SKM-1 treated with dmso at 0.1 percent for 144 hours (cell line): ENCODE results near the gene NME5.
A peak's percentile ranks its signal among the peaks of the same experiment; 100 is the strongest.

Experiments
- DNase-seq: peaks from one replicate; lab custom pipeline; 2025; ENCODE audit not compliant: unreplicated experiment; lab: John Stamatoyannopoulos, UW

Gene NME5

GRCh38 chr5:138139781-138140090, 508 bp upstream of the NME5 start:
- DNase-seq: peak; percentile 11

DNA sequence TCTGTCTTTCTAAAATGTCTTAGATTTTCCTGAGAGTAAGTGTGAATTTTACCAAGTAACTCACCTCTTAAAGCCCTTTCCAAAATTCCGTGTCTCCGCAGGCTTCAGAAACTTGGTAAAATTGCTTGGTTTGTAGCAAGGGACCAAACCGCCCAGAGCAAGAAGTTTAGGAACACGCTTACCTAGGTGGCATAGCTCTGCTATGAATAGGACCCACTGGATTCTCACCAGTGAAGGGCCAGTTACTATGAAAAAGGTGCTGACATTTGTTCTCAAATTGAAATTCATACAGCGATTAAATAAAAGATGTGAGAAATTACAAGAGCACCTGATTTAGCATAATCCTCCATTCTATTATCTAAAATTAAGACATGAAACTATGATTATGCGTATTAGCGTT, 6.7 kb downstream of the NME5 start:
- DNase-seq: no peak

GRCh38 chr5:138129347-138129746, 9.9 kb downstream of the NME5 start:
- DNase-seq: no peak

DNA sequence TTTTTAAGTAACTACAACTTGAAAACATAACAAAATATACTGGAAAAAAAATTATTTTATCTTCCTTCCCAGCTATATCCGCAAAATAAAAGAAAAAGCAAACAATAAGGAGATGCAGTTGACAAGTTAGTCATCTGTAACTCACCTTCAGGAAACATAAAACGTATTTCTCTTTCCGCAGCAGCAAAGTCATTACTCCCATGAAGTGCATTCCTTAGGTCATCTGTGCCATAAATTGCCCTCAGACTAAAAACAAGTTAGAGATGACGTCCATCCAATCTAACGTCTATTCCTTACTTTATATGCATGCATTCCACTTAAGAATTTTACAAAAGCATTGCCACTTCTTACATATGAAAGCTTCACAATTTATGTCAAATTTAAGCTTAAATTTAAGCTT, 10.9 kb downstream of the NME5 start:
- DNase-seq: no peak

DNA sequence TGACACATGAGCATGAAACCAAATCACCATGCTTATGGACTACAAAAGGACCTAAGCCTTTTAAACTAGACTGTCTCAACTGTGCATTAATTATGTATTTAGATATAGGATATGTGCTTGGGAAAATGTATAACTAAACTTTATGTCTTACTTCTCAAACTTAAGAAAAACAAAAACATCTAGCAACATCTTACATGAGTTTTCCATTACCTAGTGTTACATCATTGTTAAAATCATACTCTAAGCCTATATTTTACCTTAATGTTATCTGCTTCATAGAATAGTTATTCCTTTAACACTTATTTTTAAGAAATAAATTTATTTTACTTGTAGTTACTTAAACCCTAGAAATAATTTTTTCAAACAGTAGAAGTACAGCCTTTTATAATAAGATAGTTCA, 24.0 kb downstream of the NME5 start:
- DNase-seq: no peak

- no peak for DNase-seq
These were observed 27.3 kb downstream of the NME5 start for GRCh38 chr5:138111937-138112336.

- DNase-seq: no peak
These were observed 28.0 kb downstream of the NME5 start for GRCh38 chr5:138111181-138111580.

DNA sequence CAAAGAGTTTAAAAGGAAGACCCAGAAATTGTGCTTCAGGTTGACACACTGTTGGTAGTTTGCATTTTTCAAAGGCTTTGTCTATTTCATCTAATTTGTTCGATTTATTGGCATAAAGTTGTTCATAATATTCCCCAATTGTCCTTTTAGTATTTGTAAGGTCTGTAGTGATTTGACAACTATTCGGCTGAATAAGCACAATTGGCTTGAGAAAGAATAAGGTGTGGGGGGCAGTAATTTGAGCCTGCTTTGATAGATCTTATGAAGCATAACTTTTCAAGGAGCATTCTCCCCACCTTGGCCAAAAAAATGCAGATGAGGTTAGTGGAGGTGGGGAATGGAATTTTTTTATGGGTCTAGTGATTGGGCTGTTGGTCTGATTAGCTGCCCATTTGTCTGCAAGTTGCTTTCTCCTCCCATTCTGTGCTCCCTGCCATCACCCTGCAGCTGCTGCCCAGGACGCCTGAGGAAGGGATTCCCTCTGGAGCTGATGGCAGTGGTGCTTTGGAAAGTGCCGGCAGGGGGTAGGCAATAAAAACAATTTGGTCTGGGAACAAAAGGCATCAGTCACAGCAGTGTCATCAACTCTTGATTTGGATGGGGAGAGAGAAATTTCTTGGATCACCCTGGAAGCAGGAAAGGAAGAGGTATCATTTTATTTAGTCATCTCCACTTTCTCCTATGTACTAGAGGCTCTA, 28.8 kb downstream of the NME5 start:
- no peak for DNase-seq

DNA sequence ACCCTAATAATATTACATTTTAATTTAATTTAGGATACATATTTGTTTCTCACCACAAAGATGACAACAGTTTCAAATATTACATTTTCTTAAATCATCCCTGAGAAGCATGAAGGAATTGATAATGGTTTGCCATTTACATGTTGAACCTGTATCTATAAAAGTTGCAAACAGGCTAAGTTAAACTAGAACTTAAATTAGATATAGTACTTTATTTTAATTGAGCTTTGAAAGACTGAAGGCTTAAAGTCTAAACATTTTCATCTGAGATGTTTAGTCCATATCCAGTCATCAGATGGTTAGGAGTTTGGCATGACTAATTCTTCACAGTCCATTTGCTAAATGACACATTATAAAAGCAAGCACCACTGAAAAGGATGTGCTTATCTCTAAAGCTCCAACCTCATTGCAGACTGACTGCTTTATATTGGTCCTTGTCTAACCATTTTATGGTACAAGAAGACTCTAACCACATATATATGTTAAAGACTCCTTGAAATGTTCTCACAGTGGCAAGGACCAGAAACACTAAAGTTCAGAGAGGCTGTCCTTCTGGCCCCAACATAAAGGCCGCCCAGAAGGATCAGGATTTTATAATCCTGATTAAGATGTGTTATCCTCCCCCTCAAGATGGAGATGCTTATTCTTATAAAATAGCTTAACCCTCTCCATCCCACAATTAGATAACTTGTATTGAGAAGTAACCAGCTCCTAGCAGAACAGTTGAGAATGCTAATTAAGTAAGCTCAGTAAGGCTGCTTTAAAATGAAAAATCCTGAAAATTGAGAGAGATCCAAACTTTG, 29.6 kb downstream of the NME5 start:
- no peak for DNase-seq

GRCh38 chr5:138107213-138107612, 32.0 kb downstream of the NME5 start:
- DNase-seq: no peak

GRCh38 chr5:138105709-138106108, 33.5 kb downstream of the NME5 start:
- no peak for DNase-seq

- no peak for DNase-seq
These were observed 36.0 kb downstream of the NME5 start for GRCh38 chr5:138103319-138103637.

- no peak for DNase-seq
These were observed 36.5 kb downstream of the NME5 start for GRCh38 chr5:138102454-138103318.

GRCh38 chr5:138096997-138097828, 42.0 kb downstream of the NME5 start:
- no peak for DNase-seq

DNA sequence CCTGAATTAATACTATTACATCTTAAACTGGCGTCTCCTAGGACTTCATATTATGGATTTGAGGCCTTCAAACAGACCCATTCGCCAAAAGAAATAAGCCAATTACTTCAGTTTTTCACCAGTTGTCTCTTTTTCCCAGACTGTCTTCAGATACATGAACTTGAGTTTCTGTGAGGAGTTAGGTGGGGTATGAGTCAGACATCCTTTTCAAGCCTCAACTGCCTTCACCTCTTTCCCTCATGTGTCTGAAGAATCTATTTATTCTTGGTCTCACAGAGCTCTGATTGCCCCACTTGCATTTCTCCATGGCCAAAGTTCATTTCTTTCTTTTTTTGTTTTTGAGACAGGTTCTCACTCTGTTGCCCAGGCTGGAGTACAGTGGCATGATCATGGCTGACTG, 42.9 kb downstream of the NME5 start:
- DNase-seq: no peak

DNA sequence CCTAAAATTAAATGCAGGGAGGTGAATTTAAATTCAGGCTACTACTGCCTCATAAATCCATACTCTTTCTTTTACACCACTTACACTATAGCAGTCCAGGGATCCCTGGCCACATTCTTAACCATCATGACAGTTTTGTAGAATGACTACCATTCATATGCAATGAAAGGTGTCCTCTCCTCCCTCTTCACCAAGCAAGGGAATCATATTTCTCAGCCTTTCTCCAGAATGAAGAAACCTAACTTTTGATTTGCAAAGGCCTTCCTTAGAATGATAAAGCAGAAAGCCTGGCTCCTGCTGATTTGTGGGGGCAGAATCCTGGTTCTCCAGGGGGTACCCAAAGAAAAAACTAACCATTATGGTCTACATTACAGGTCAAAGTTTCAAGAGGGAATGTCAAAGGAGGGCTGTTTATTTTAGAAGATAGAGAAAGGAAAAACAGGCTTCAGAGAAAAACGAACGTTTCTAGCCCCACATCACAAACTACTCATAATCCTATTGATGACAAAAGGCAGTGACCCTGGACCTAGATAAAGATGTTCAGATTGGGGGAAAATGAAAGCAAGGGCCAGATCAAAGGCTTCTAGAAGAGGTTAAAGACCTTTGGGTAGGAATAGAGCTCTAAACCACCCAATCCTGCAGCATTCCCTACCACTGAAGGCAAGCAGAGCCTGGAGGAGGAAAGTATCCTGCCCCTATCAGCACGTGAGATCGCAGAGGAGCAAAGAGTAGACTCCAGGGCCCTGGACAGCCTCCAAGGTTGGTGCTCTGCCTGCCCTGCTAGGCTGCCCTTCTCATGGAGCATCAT, 43.9 kb downstream of the NME5 start:
- no peak for DNase-seq

DNA sequence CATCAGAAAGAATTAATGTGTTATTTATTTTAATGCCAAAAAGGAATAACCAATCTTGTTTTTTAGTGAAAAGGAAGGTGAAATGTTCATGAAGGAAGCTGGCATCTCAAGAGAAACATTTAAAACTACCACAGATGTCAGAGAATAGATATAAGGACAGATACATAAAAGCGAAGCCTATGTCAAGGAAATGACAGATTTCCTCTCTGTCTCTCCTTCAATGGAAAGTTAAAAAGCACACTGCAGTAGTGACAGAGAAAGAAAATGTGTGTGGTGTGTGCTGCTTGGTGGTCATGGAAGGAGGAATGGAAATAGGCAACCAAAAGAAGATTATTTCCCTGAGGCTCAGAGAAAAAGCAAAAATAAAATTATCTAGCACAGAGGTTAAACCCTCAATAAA, 46.2 kb downstream of the NME5 start:
- no peak for DNase-seq

- DNase-seq: no peak
These were observed 46.9 kb downstream of the NME5 start for GRCh38 chr5:138092301-138092700.

DNA sequence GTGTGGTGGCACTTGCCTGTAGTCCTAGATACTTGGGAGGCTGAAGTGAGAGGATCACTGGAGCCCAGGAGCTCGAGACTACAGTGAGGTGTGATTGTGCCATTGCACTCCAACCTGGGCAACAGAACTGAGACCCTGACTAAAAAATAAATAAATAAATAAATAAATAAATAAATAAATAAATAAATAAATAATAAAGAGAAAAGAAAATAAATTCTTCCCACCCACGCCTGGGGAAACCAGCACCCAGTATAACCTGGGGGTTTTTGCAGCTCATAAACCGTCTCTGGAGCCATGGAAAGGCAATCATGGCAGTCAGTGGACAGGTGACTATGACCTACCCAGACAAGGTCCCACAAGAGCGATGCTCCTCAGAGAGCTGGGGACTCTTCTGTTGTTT, 47.5 kb downstream of the NME5 start:
- DNase-seq: no peak

DNA sequence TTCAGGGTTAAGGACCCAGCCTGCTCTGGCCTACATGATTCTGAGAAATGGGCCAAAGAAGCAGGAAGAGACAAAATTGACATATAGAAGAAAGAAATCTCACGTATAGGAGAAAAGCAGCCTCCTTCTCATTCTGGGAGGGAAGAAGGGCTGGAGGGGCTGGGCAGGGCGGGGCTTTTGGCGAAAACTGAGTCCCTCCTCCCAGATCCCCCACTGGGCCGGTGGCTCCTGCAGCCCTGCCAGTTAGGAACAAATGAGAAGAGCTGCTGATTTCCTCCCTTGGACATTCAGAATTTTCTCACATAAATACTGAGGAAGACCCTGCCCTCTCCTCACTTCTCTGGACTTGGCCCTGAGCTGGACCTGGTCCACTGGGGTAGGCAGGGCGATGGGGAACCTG, 55.5 kb downstream of the NME5 start, which contains the start of gene WNT8A:
Gene WNT8A, plus strand, starts transcription at position 332 of the 400 bp plus-strand sequence. CDS start 95 bp downstream, outside the sequence.
- no peak for DNase-seq
